Kidney glomerular epithelial cell (primary cell): ENCODE results near the gene XRCC4.

Experiments used
- DNase-seq: peaks from one replicate; lab custom pipeline; 2025; lab: John Stamatoyannopoulos, UW

The XRCC4 gene

DNA sequence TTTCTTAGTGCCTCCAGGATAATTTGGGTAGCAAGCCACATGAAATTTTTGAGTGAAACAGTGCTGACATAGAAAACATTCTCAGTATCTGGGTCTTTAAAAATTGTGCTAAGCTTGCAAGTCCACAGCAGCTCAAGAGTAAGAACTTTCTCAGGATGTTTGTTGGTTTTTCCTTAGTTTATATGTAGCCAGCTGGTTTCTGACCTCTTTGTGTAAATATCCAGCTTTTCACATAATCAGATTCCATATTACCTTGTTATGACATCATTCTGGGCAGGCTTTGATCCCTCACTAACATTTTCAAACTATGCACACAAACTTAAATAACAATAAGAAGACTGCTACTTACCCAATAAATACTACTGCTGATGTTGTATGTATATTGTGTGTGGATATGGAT, 311.3 kb downstream of the XRCC4 start:
- DNase-seq, result peak; percentile 9

DNA sequence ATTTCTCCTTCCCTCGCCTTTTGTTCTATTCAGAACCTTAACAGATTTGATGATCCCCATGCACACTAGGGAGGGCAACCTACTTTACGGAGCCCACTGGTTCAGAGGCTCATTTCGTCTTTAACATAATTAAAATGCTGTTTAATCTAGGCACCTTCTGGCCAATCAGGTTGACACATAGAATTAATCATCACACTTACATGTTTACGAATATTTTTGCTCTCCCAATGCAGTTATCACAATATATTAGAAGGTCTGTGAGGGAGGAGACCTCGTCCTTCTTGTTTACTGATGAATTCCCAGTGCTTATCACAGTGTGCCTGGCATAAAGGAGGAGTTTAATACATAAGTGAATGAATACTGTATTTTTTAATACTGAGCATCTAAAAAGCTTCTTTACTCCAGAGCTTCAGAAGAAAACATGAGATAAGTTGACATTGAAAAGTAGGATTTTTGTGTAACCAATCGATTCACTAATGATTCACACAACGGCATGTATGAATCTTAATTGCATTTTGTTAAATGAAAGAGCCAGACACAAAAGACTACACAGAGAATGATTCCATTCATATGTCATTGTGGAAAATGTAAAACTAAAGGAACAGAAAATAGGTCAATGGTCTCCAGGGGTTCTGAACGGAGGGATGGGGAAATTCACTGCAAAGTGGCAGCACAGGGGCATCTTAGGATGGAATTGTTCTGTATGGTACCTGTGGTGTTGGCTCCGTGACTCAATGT, 315.6 kb downstream of the XRCC4 start:
- no peak for DNase-seq

DNA sequence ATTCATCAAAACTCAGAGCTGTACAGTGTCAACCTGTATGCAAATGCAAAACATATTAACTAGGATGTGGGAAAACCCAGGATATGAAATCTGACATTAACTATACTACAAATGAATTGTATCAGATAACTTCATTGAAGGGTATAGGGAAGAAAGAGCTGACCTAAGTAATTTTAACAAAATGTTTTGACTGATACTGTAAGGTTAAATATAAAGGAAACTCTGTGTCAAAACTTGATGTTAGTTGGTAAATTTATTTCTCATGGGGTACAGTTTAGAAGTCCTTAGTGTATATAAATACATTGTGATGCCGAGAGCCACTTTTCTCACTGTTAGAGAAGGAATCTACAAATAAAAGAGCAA, 316.1 kb downstream of the XRCC4 start:
- no peak for DNase-seq

DNA sequence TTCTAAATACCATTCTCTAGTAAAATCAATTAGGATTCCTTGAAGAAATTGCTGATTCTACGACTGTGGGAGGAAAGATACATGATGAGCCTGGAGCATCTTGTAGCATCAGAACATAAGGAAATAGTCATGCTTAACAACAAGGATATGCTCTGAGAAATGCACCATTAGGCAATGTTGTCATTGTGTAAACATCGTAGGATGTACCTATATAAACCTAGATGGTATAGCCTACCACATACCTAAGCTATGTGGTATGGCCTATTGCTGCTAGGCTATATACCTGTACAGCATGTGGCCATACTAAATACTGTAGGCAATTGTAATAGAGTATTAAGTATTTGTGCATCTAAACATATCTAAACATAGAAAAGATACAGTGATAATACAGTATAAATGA, 316.8 kb downstream of the XRCC4 start:
- no peak for DNase-seq

DNA sequence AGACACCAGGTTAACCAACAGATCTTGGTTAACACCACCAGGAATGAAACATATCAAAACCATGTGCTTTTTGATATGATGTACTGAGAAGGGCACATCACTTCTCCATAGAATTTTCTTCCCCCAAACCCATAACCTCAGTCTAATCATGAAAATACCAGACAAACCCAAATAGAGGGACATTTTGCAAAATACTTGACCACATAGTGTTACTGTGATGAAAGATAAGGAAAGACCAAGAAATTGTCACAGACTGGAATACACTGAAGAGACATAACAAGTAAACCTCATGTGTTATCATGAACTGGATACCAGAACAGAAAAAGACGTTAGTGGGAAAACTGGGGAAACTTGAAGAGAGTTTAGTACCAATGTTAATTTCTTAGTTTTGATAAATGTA, 319.3 kb downstream of the XRCC4 start:
- DNase-seq, result no peak

DNA sequence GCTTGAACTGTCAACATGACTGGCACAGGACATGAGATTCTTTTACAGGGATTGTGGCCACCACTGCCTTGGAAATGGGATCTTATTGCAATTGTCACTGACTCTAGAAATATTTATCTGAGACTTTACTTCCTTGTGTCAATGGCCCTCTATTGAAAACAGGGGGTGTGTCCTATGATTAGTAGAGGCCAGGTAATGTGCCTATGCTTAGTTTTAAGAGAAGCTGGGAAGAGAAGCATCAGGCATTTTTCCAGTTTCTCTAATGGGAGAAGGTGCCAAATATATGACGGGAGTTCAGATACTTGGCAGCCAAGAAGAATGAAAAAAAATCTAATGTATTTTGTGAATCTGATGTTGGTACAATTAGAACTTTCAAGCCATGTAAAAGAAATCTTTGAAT, 320.3 kb downstream of the XRCC4 start:
- no peak for DNase-seq

DNA sequence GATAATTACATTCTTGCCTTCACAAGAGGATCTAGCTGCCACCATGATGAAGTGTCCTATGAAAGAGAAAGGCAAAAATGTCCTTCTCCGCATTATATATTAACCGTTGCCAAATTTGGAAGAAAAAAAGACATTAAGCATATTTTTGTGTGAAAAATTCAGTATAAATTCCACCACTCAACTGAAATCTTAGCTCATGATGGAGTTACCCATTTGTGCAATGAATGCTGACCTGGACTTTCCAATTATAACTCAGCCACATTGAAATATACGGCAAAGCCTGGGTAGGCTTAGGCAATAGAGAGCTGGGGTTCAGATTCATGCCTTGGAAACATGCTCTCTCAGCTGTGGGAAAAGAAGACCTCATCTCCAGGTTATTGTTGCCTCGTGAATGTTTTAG, 322.9 kb downstream of the XRCC4 start:
- DNase-seq, result no peak

DNA sequence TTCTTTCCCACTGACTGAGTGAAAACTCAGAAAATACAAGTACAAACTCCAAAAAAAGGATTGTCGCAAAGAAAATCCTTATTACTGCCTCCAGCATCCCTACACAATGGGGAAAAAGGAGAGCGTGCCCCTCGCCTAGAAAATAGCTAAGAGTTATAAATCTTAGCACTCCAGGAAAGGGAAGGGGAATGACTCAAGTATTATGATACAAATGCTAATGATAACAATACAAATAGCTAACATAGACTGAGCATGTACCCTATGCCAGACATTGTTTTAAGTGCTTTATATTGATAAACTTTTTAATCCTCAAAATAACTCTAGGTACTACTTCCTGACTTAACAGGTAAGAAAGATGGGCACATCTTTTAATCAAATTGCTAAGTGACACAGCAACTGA, 323.4 kb downstream of the XRCC4 start:
- DNase-seq, result no peak

DNA sequence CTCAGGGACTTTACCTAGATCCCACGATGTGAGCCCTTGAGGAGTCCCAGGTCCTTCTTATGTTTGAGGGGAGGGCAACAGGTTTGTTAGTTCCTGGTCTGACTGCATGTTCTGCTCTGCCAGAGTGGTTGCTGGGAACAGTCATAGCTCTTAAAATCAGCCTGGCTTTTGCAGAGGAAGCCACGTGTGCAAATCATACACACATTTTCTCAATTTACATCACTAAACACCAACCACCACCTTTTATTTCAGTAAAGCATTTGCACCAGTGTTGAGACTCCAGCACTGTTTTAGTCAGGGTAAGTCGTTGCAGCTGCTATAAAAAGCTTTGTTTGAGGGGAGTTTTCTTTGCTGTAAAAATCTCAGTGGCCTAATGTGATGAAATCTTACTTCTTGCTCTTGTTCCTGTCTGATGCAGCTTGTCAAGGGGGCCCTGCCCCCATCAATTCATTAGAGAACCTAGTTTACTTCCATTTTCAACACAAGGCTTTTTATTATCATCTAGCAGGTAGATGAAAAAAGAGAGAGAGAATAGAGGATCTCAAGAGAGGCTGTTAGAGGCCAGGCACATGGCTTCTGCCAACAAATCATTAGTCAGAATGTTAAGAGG, 323.9 kb downstream of the XRCC4 start:
- no peak for DNase-seq

DNA sequence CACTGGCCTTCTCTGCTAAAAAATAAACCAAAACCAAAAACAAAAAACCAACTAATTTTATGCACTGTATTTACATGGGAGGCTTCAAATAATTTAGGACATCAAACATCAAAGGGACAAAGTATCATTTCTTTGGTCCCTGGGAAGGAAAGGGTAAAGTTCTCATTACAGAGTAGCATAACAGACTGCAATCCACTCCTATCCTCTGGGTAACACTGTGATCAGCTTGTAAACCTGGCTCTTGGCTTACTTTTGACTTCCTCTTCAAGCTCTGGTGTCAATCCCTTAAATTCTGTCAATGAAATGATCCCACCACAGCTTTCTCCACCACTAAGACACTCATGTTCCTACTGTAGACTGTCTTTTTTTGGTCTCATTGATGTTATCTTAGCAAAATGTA, 324.4 kb downstream of the XRCC4 start:
- no peak for DNase-seq
